H1 (cell line): ENCODE data around the gene TSFM. TPM values are rescaled to one million over a fixed set of nuclear protein-coding genes. Genes with fewer than 3 reads are reported as not detected.
A peak's percentile ranks its signal among the peaks of the same experiment; 100 is the strongest.

Experiments used
- CTCF ChIA-PET: fragments of 300-600 bp; sonication (Branson Sonifier 250); formaldehyde crosslinking; loops from one replicate; lab custom pipeline; 2021; ENCODE audit not compliant: partially characterized antibody; lab: Charles Lee
- POLR2A ChIA-PET: fragments of 300-600 bp; sonication (Branson Sonifier 250); formaldehyde crosslinking; loops from one replicate; lab custom pipeline; 2021; ENCODE audit warnings: inconsistent platforms; ENCODE audit not compliant: partially characterized antibody; lab: Charles Lee
- DNase-seq, 2 experiments: peaks; one replicate each; pipeline versions ENCODE4 v3.0.0 to v3.0.0-alpha.2; 2010 to 2022; ENCODE audit warnings: low spot score in 2 of 2, low read depth in 1 of 2, mixed read lengths in 1 of 2
- FAIRE-seq: peaks from 2 replicates; lab custom pipeline; 2011; peaks lifted over from hg19 to GRCh38; lab: Jason Lieb, UNC
- H2AFZ ChIP-seq: 2 replicates; pipeline ENCODE4 v1.8.1; 2012; ENCODE audit warnings: low read length, inconsistent platforms
- H2AK5ac ChIP-seq: 2 replicates; pipeline ENCODE4 v1.6.1; 2013; ENCODE audit warnings: low read depth, low read length
- H2BK120ac ChIP-seq: replicated peaks from 2 replicates; pipeline ENCODE3; 2013; ENCODE audit warnings: low read depth, low read length, inconsistent platforms
- H2BK12ac ChIP-seq: 2 replicates; pipeline ENCODE4 v1.6.1; 2013; ENCODE audit warnings: low read depth, low read length
- H2BK15ac ChIP-seq: 2 replicates; pipeline ENCODE4 v1.6.1; 2013; ENCODE audit warnings: low read length
- H2BK20ac ChIP-seq: 2 replicates; pipeline ENCODE4 v1.6.1; 2013; ENCODE audit warnings: low read length
- H2BK5ac ChIP-seq: 2 replicates; pipeline ENCODE4 v1.6.1; 2013; ENCODE audit warnings: low read depth, low read length
- H3K14ac ChIP-seq: 2 replicates; pipeline ENCODE4 v1.6.1; 2013; ENCODE audit warnings: inconsistent platforms; ENCODE audit not compliant: insufficient read length
- H3K18ac ChIP-seq: 2 replicates; pipeline ENCODE4 v1.6.1; 2013; ENCODE audit warnings: low read length; ENCODE audit errors: extremely low read depth
- H3K23ac ChIP-seq: 2 replicates; pipeline ENCODE4 v1.6.1; 2013; ENCODE audit warnings: inconsistent platforms; ENCODE audit not compliant: insufficient read length
- H3K23me2 ChIP-seq: 2 replicates; pipeline ENCODE4 v1.6.1; 2013; ENCODE audit warnings: low read depth, low read length
- H3K27ac ChIP-seq: 2 replicates; pipeline ENCODE4 v1.6.1; 2011; ENCODE audit warnings: low read depth, low read length, inconsistent platforms
- H3K27me3 ChIP-seq, 4 experiments: replicated peaks in 1 of 4; 1 replicate in 1 of 4; 2 replicates in 3 of 4; pipeline versions ENCODE4 v1.6.1 to v1.8.1; 2011 to 2013; ENCODE audit warnings: low read length in 3 of 4, mild to moderate bottlenecking in 3 of 4, inconsistent platforms in 2 of 4, mixed read lengths in 2 of 4, moderate library complexity in 1 of 4; ENCODE audit not compliant: control insufficient read depth in 3 of 4, insufficient read depth in 3 of 4; ENCODE audit errors: extremely low read depth in 1 of 4
- H3K36me3 ChIP-seq, 4 experiments: 2 replicates each; pipeline versions ENCODE4 v1.6.1 to v1.8.1; 2011 to 2013; ENCODE audit warnings: mild to moderate bottlenecking in 4 of 4, low read length in 3 of 4, moderate library complexity in 2 of 4, control low read depth in 1 of 4, inconsistent platforms in 1 of 4; ENCODE audit not compliant: insufficient read depth in 4 of 4, control insufficient read depth in 2 of 4
- H3K4ac ChIP-seq: replicated peaks from 2 replicates; pipeline ENCODE3; 2013; ENCODE audit warnings: low read length, low read depth, mixed read lengths, inconsistent platforms; ENCODE audit not compliant: insufficient read length
- H3K4me1 ChIP-seq, 4 experiments: replicated peaks in 1 of 4; 1 replicate in 1 of 4; 2 replicates in 3 of 4; pipeline versions ENCODE4 v1.6.1 to v1.8.1; 2011 to 2013; ENCODE audit warnings: low read length in 3 of 4, inconsistent platforms in 2 of 4, mixed read lengths in 1 of 4; ENCODE audit not compliant: insufficient read depth in 4 of 4, control insufficient read depth in 3 of 4
- H3K4me2 ChIP-seq, 2 experiments: 2 replicates each; pipeline versions ENCODE4 v1.6.1 to v1.8.1; 2011 to 2013; ENCODE audit warnings: low read depth in 2 of 2, low read length in 2 of 2, control low read depth in 1 of 2, inconsistent platforms in 1 of 2, mild to moderate bottlenecking in 1 of 2; ENCODE audit not compliant: insufficient read depth in 1 of 2
- H3K4me3 ChIP-seq, 4 experiments: fragments of 200-600, 300-600 bp in 1 of 4; sonication (generic), shearing (Covaris generic), sonication (Bioruptor Twin) in 1 of 4; 2 replicates each; pipeline versions ENCODE4 v1.5.1 to v1.8.1; 2011 to 2016; ENCODE audit warnings: low read length in 4 of 4, low read depth in 3 of 4, control low read depth in 2 of 4, inconsistent platforms in 2 of 4, mild to moderate bottlenecking in 2 of 4, mixed read lengths in 1 of 4, moderate library complexity in 1 of 4; ENCODE audit not compliant: insufficient read depth in 2 of 4; ENCODE audit errors: extremely low read depth in 1 of 4
- H3K56ac ChIP-seq: replicated peaks from 2 replicates; pipeline ENCODE3; 2013; ENCODE audit warnings: low read depth, mild to moderate bottlenecking, mixed read lengths, low read length, inconsistent platforms; ENCODE audit not compliant: insufficient read length
- H3K79me1 ChIP-seq: 2 replicates; pipeline ENCODE4 v1.6.1; 2013; ENCODE audit warnings: low read depth, low read length, control low read depth
- H3K79me2 ChIP-seq, 2 experiments: 2 replicates each; pipeline versions ENCODE4 v1.6.1 to v1.8.1; 2012 to 2013; ENCODE audit warnings: low read length in 2 of 2, mild to moderate bottlenecking in 2 of 2, inconsistent platforms in 1 of 2; ENCODE audit not compliant: insufficient read depth in 2 of 2, control insufficient read depth in 1 of 2
- H3K9ac ChIP-seq, 4 experiments: replicated peaks in 1 of 4; 1 replicate in 1 of 4; 2 replicates in 3 of 4; pipeline versions ENCODE4 v1.6.1 to v1.8.1; 2011 to 2013; ENCODE audit warnings: low read depth in 3 of 4, low read length in 3 of 4, control low read depth in 2 of 4, mild to moderate bottlenecking in 2 of 4, moderate library complexity in 2 of 4, inconsistent platforms in 1 of 4; ENCODE audit errors: extremely low read depth in 1 of 4
- H3K9me3 ChIP-seq, 2 experiments: 2 replicates each; pipeline versions ENCODE4 v1.6.1 to v1.8.1; 2012 to 2013; ENCODE audit warnings: mild to moderate bottlenecking in 2 of 2, moderate library complexity in 2 of 2, control low read depth in 1 of 2, inconsistent platforms in 1 of 2, low read depth in 1 of 2, low read length in 1 of 2, mixed read lengths in 1 of 2; ENCODE audit not compliant: insufficient read depth in 2 of 2
- H4K20me1 ChIP-seq, 2 experiments: replicated peaks in 1 of 2; 2 replicates each; pipeline versions ENCODE3 to v1.8.1; 2011 to 2013; ENCODE audit warnings: inconsistent platforms in 2 of 2, low read length in 2 of 2, mild to moderate bottlenecking in 1 of 2; ENCODE audit not compliant: insufficient read depth in 2 of 2, control insufficient read depth in 1 of 2
- H4K5ac ChIP-seq: 2 replicates; pipeline ENCODE4 v1.6.1; 2013; ENCODE audit warnings: low read length, low read depth, mixed read lengths, inconsistent platforms; ENCODE audit not compliant: insufficient read length
- H4K8ac ChIP-seq: 2 replicates; pipeline ENCODE4 v1.8.0; 2013; ENCODE audit warnings: mild to moderate bottlenecking, moderate library complexity, low read length, inconsistent platforms; ENCODE audit not compliant: insufficient read depth; ENCODE audit errors: extremely low read depth
- H4K91ac ChIP-seq: replicated peaks from 2 replicates; pipeline ENCODE3; 2013; ENCODE audit warnings: low read length, mixed read lengths, inconsistent platforms; ENCODE audit not compliant: insufficient read length
- ASH2L ChIP-seq: fragments of 200-600, 300-600 bp; sonication (generic); IDR thresholded peaks from one replicate; pipeline ENCODE4 v1.7.1; 2017; ENCODE audit warnings: low read length
- CTCF ChIP-seq, 3 experiments: IDR thresholded peaks; 1 replicate in 2 of 3; 2 replicates in 1 of 3; pipeline versions ENCODE4 v1.5.1 to v1.6.1; 2011; ENCODE audit warnings: low read length in 3 of 3, mild to moderate bottlenecking in 3 of 3, inconsistent platforms in 2 of 3, low read depth in 1 of 3, moderate library complexity in 1 of 3; ENCODE audit not compliant: insufficient read depth in 1 of 3; ENCODE audit errors: control extremely low read depth in 1 of 3
- KDM1A ChIP-seq: fragments of 200-600, 300-600 bp; sonication (generic); IDR thresholded peaks from 2 replicates; pipeline ENCODE4 v1.7.1; 2016; ENCODE audit warnings: mild to moderate bottlenecking, low read length, borderline replicate concordance
- RAD21 ChIP-seq, 2 experiments: IDR thresholded peaks in 1 of 2; conservative IDR thresholded peaks in 1 of 2; 2 replicates each; pipeline ENCODE4 v1.6.1; 2011; ENCODE audit warnings: low read depth in 2 of 2, low read length in 2 of 2, improper control_type of control experiment in 1 of 2, inconsistent platforms in 1 of 2, mild to moderate bottlenecking in 1 of 2, moderate library complexity in 1 of 2
- SRF ChIP-seq: IDR thresholded peaks from 2 replicates; pipeline ENCODE4 v1.6.1; 2011; ENCODE audit warnings: mild to moderate bottlenecking, low read depth, low read length, moderate library complexity
- WGBS, 2 experiments: shearing (Covaris generic) in 1 of 2; methylation state at CpG; one replicate each; pipeline versions ENCODE4 v1.1.6 to v1.1.7; 2013 to 2015; ENCODE audit warnings: low lambda C conversion rate in 2 of 2, mixed read lengths in 2 of 2, inconsistent platforms in 1 of 2, low coverage in 1 of 2, missing lambda C conversion rate in 1 of 2; ENCODE audit not compliant: insufficient replicate concordance in 2 of 2, insufficient coverage in 1 of 2, insufficient read length in 1 of 2; ENCODE audit errors: extremely low coverage in 1 of 2, missing lambda C conversion rate in 1 of 2; 5-methylcytosine and 5-hydroxymethylcytosine counted together
- polyA plus RNA-seq, 7 experiments: library from polyadenylated mRNA; depleted of rRNA in 3 of 7; stranded (reverse) in 5 of 7; unstranded in 2 of 7; fragments of >200 nt in 5 of 7; fragments of 200-250 nt in 2 of 7; gene quantifications; 1 replicate in 5 of 7; 2 replicates in 1 of 7; 4 replicates in 1 of 7; pipeline versions ENCODE4 v1.2.1 to v1.2.3, GENCODE V29; 2011 to 2013; ENCODE audit warnings: missing spikeins in 2 of 7, mixed read lengths in 2 of 7
- total RNA-seq: library from RNA; stranded (reverse); fragmentation: NEBNext Ultra II Directional; extraction: Animal tissue kit (Norgen Biotek cat#: 25700); gene quantifications from 2 replicates; pipeline ENCODE4 v1.2.1, GENCODE V29; 2021

The TSFM gene
- total and polyA plus RNA-seq, 2 of the 8 experiments (the other 6 are each of a cell fraction or from before 2014, with no cell fraction given): 17.4 to 49.8 TPM

GRCh38 chr12:57803319-57803893 lies 20.8 kb downstream of the TSFM start:
- Histone ChIP-seq H3K23me2 (no peaks in the 10 kb centered on the region), H3K9ac (no peak overlapping the region; a peak in 2 of 7 replicates), H3K36me3 (no peaks in the 10 kb centered on the region; a peak in 3 of 8 replicates), H4K20me1 (no peaks in the 10 kb centered on the region), H3K23ac (no peak overlapping the region), H3K4me2 (peak overlapping the region in 1 of 2 experiments; percentile 21; a peak in 1 of 4 replicates), H3K14ac (no peak overlapping the region), H3K18ac (no peak overlapping the region), H4K5ac (no peak overlapping the region), H3K4me1 (peaks cover 0 to 2% (median under 1%) of the 10 kb centered on the region in 4 experiments; a peak in 1 of 7 replicates), H2AFZ (no peak overlapping the region), H2BK12ac (no peak overlapping the region), H3K56ac (no peak overlapping the region), H3K4me3 (no peak overlapping the region), H4K91ac (no peak overlapping the region), H3K79me2 (no peaks in the 10 kb centered on the region), H2BK5ac (0 out of 2 replicates have a peak overlapping the region, but pooled peaks have one; percentile 18), H3K27me3 (no peaks in the 10 kb centered on the region), H3K9me3 (no peaks in the 10 kb centered on the region), H3K27ac (no peak overlapping the region), H2BK20ac (no peak overlapping the region), H2BK15ac (no peak overlapping the region), H4K8ac (no peak overlapping the region; the same call in 1 of the 2 replicates), H2AK5ac (no peak overlapping the region), H3K79me1 (no peaks in the 10 kb centered on the region), H3K4ac (no peak overlapping the region), H2BK120ac (no peak overlapping the region)
- peak; percentile 82 for FAIRE-seq
- TF ChIP-seq RAD21 (IDR thresholded peaks at IDR 0.05 in 1 of 2, conservative IDR thresholded peaks at IDR 0.05 in 1 of 2; ENCODE audit: low read depth in 2 of 2, low read length in 2 of 2) (peak; percentile 64 to 72), ASH2L (peak; percentile 23), KDM1A (no peak), CTCF (IDR thresholded peaks at IDR 0.05; ENCODE audit: control extremely low read depth in 1 of 3, insufficient read depth in 1 of 3, low read depth in 1 of 3, low read length in 3 of 3) (peak; percentile 73 to 92 (median 78)), SRF (peak; percentile 12; the same call in 1 of the 2 replicates)
- 71% methylated on average over 9 of the region's 9 CpGs; no CpG with 5 or more reads in 1 of the 2 experiments for WGBS, 2 experiments
- POLR2A ChIA-PET: interaction anchor here (0.9 to 8.0 kb wide), 8 partner anchors 10 to 101 kb away, joined by 3 to 71 read pairs (median 4); partner anchors contain the start of genes AVIL, CYP27B1 and TSFM
- CTCF ChIA-PET: interaction anchor here (0.5 to 6.9 kb wide), 31 partner anchors 12 to 299 kb away, joined by 3 to 146 read pairs (median 7); partner anchors contain the start of genes AVIL, CYP27B1 and TSFM
- peak; percentile 31 to 76 for DNase-seq
